ENCODE measurements around the gene APLNR.

APLNR gene

GRCh38 chr11:57223601-57224000, 13.4 kb downstream of the APLNR start:
- Histone ChIP-seq H2AK5ac (ENCODE audit: low read length) (no peak overlapping the region), H3K4me2 (ENCODE audit: low read length) (no peak overlapping the region), H3K36me3 (ENCODE audit: control insufficient read depth in 1 of 2, insufficient read depth in 2 of 2, low read length in 2 of 2) (no peaks in the 10 kb centered on the region), H3K23ac (ENCODE audit: low read length) (no peak overlapping the region), H3K9me3 (ENCODE audit: insufficient read depth, low read depth, low read length) (no peaks in the 10 kb centered on the region), H2AFZ (ENCODE audit: insufficient read depth, low read length, poor library complexity) (no peak overlapping the region), H4K91ac (ENCODE audit: low read depth, low read length) (no peak overlapping the region), H3K4ac (ENCODE audit: low read depth, low read length) (no peak overlapping the region), H3K27me3 (ENCODE audit: insufficient read depth, low read length) (no peaks in the 10 kb centered on the region), H2BK12ac (ENCODE audit: low read length) (no peak overlapping the region), H2BK120ac (ENCODE audit: insufficient read depth, low read length, poor library complexity) (no peak overlapping the region), H3K14ac (ENCODE audit: low read length) (no peak overlapping the region), H3K27ac (ENCODE audit: low read depth, low read length) (no peak overlapping the region), H2BK5ac (ENCODE audit: low read depth, low read length, poor library complexity) (no peak overlapping the region), H3K4me1 (ENCODE audit: control insufficient read depth in 1 of 2, insufficient read depth in 2 of 2, low read length in 2 of 2) (peaks cover 0 to 5% of the 10 kb centered on the region in 2 experiments), H3K4me3 (ENCODE audit: low read depth, low read length) (no peak overlapping the region), H4K8ac (ENCODE audit: low read depth, low read length) (no peak overlapping the region), H3K18ac (ENCODE audit: low read length) (no peak overlapping the region), H3K79me1 (ENCODE audit: low read length) (no peaks in the 10 kb centered on the region), H3K79me2 (ENCODE audit: control insufficient read depth, insufficient read depth, low read length, poor library complexity) (no peaks in the 10 kb centered on the region), H3K9ac (ENCODE audit: low read length) (no peak overlapping the region), H4K12ac (ENCODE audit: low read depth, low read length) (no peak overlapping the region)
- WGBS (ENCODE audit: extremely low coverage, insufficient coverage, insufficient read length) = no CpG with 5 or more reads among the region's 3 CpGs
- DNase-seq = no peak

- H3K14ac ChIP-seq (ENCODE audit: low read length) = no peak overlapping the region
- H3K4me2 ChIP-seq (ENCODE audit: low read length) = no peak overlapping the region
Measured at GRCh38 chr11:57222239-57222638, 14.8 kb downstream of the APLNR start.

DNA sequence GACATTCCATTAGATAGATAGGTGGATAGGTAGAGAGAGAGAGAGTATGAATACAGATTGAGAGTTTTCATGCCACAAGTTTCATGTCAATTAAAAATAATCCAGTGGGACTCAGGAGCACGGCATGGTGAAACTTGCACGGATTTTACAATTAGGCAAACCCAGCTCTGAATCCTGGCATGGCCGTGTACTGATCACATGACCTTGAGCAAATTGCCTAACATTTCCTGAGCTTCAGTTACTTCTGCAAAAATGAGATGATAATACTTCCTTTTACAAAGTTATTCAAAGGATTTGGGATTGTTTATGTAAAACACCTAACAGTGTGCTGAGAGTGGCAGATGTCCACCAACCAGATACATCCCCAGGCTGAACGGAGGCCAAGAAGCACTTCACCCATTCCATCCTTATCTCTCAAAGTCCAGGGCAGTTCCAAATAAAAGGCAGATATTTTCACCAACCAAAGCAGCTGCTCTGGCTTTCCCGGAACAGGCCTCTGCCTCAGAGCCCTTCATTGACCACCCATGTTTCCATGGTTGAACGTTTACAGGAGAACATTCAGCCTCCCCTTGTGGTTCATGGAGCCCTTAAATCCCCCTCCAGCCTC, 17.9 kb downstream of the APLNR start:
- Histone ChIP-seq H3K4me1 (ENCODE audit: control insufficient read depth in 1 of 2, insufficient read depth in 2 of 2, low read length in 2 of 2) (peaks cover 3 to 8% of the 10 kb centered on the region in 2 experiments), H2AFZ (ENCODE audit: insufficient read depth, low read length, poor library complexity) (no peak overlapping the region), H2BK5ac (ENCODE audit: low read depth, low read length, poor library complexity) (no peak overlapping the region), H3K18ac (ENCODE audit: low read length) (no peak overlapping the region), H3K36me3 (ENCODE audit: control insufficient read depth in 1 of 2, insufficient read depth in 2 of 2, low read length in 2 of 2) (no peaks in the 10 kb centered on the region), H3K23ac (ENCODE audit: low read length) (no peak overlapping the region), H3K79me1 (ENCODE audit: low read length) (peaks cover 2% of the 10 kb centered on the region), H3K14ac (ENCODE audit: low read length) (no peak overlapping the region), H4K8ac (ENCODE audit: low read depth, low read length) (no peak overlapping the region), H4K12ac (ENCODE audit: low read depth, low read length) (no peak overlapping the region), H3K9ac (ENCODE audit: low read length) (no peak overlapping the region), H3K79me2 (ENCODE audit: control insufficient read depth, insufficient read depth, low read length, poor library complexity) (no peaks in the 10 kb centered on the region), H2BK12ac (ENCODE audit: low read length) (no peak overlapping the region), H4K91ac (ENCODE audit: low read depth, low read length) (no peak overlapping the region), H3K27me3 (ENCODE audit: insufficient read depth, low read length) (no peaks in the 10 kb centered on the region), H3K4me3 (ENCODE audit: low read depth, low read length) (no peak overlapping the region), H3K4me2 (ENCODE audit: low read length) (no peak overlapping the region), H2AK5ac (ENCODE audit: low read length) (no peak overlapping the region), H2BK120ac (ENCODE audit: insufficient read depth, low read length, poor library complexity) (no peak overlapping the region), H3K4ac (ENCODE audit: low read depth, low read length) (no peak overlapping the region), H3K9me3 (ENCODE audit: insufficient read depth, low read depth, low read length) (no peaks in the 10 kb centered on the region), H3K27ac (ENCODE audit: low read depth, low read length) (no peak overlapping the region)
- peak in 1 of 2 donors; percentile 40 for DNase-seq
- no CpG with 5 or more reads among the region's 6 CpGs for WGBS (ENCODE audit: extremely low coverage, insufficient coverage, insufficient read length)

More at GRCh38 chr11:57222239-57222638, 14.8 kb downstream of the APLNR start:
- H4K12ac ChIP-seq (ENCODE audit: low read depth, low read length) = no peak overlapping the region
- H3K79me2 ChIP-seq (ENCODE audit: control insufficient read depth, insufficient read depth, low read length, poor library complexity) = no peaks in the 10 kb centered on the region
- no peak overlapping the region for H3K18ac ChIP-seq (ENCODE audit: low read length)
- H2BK12ac ChIP-seq (ENCODE audit: low read length) = no peak overlapping the region
- no peaks in the 10 kb centered on the region for H3K9me3 ChIP-seq (ENCODE audit: insufficient read depth, low read depth, low read length)
- H3K4me3 ChIP-seq (ENCODE audit: low read depth, low read length) = no peak overlapping the region
- no peak overlapping the region for H3K27ac ChIP-seq (ENCODE audit: low read depth, low read length)
- no peaks in the 10 kb centered on the region for H3K79me1 ChIP-seq (ENCODE audit: low read length)
- H3K27me3 ChIP-seq (ENCODE audit: insufficient read depth, low read length) = no peaks in the 10 kb centered on the region
- H2AK5ac ChIP-seq (ENCODE audit: low read length) = no peak overlapping the region
- H4K8ac ChIP-seq (ENCODE audit: low read depth, low read length) = no peak overlapping the region
- no peak overlapping the region for H2BK5ac ChIP-seq (ENCODE audit: low read depth, low read length, poor library complexity)
- H3K23ac ChIP-seq (ENCODE audit: low read length) = no peak overlapping the region
- WGBS (ENCODE audit: extremely low coverage, insufficient coverage, insufficient read length) = 100% methylated on average over 1 of the region's 1 CpG
- H2AFZ ChIP-seq (ENCODE audit: insufficient read depth, low read length, poor library complexity) = no peak overlapping the region
- no peak for DNase-seq
- no peak overlapping the region for H4K91ac ChIP-seq (ENCODE audit: low read depth, low read length)
- H2BK120ac ChIP-seq (ENCODE audit: insufficient read depth, low read length, poor library complexity) = no peak overlapping the region
- no peak overlapping the region for H3K4ac ChIP-seq (ENCODE audit: low read depth, low read length)
- no peak overlapping the region for H3K9ac ChIP-seq (ENCODE audit: low read length)
- peaks cover 0 to 5% of the 10 kb centered on the region in 2 experiments for H3K4me1 ChIP-seq (ENCODE audit: control insufficient read depth in 1 of 2, insufficient read depth in 2 of 2, low read length in 2 of 2)
- H3K36me3 ChIP-seq (ENCODE audit: control insufficient read depth in 1 of 2, insufficient read depth in 2 of 2, low read length in 2 of 2) = no peaks in the 10 kb centered on the region

- Histone ChIP-seq H3K4ac (ENCODE audit: low read depth, low read length) (no peak overlapping the region), H3K4me2 (ENCODE audit: low read length) (no peak overlapping the region), H3K4me3 (ENCODE audit: low read depth, low read length) (no peak overlapping the region), H4K8ac (ENCODE audit: low read depth, low read length) (no peak overlapping the region), H4K91ac (ENCODE audit: low read depth, low read length) (no peak overlapping the region), H4K12ac (ENCODE audit: low read depth, low read length) (no peak overlapping the region), H3K9ac (ENCODE audit: low read length) (peak overlapping the region; percentile 28), H3K27ac (ENCODE audit: low read depth, low read length) (no peak overlapping the region), H2BK12ac (ENCODE audit: low read length) (no peak overlapping the region), H3K36me3 (ENCODE audit: control insufficient read depth in 1 of 2, insufficient read depth in 2 of 2, low read length in 2 of 2) (no peaks in the 10 kb centered on the region), H3K79me2 (ENCODE audit: control insufficient read depth, insufficient read depth, low read length, poor library complexity) (no peaks in the 10 kb centered on the region), H2BK120ac (ENCODE audit: insufficient read depth, low read length, poor library complexity) (no peak overlapping the region), H3K79me1 (ENCODE audit: low read length) (peaks cover 2% of the 10 kb centered on the region), H2AFZ (ENCODE audit: insufficient read depth, low read length, poor library complexity) (no peak overlapping the region), H3K4me1 (ENCODE audit: control insufficient read depth in 1 of 2, insufficient read depth in 2 of 2, low read length in 2 of 2) (peaks cover 5 to 16% of the 10 kb centered on the region in 2 experiments), H2BK5ac (ENCODE audit: low read depth, low read length, poor library complexity) (no peak overlapping the region), H2AK5ac (ENCODE audit: low read length) (no peak overlapping the region), H3K14ac (ENCODE audit: low read length) (no peak overlapping the region), H3K18ac (ENCODE audit: low read length) (no peak overlapping the region), H3K9me3 (ENCODE audit: insufficient read depth, low read depth, low read length) (no peaks in the 10 kb centered on the region), H3K27me3 (ENCODE audit: insufficient read depth, low read length) (no peaks in the 10 kb centered on the region), H3K23ac (ENCODE audit: low read length) (no peak overlapping the region)
- DNase-seq = no peak
- no CpG with 5 or more reads among the region's 4 CpGs for WGBS (ENCODE audit: extremely low coverage, insufficient coverage, insufficient read length)
Measured at GRCh38 chr11:57217053-57217452, 20.0 kb downstream of the APLNR start.

Measured in trophoblast cell (in vitro differentiated cells and primary cell).